Colonic mucosa (tissue), 4 donors: ENCODE measurements around the gene BBS12. TPM values are rescaled to one million over a fixed set of nuclear protein-coding genes. Genes with fewer than 3 reads are reported as not detected.
"Not testable (repeated sequence)": the region's sequence is repeated elsewhere in the genome, so short reads cannot be mapped to it uniquely, and the experiment has no call there.

ENCODE experiments used
- DNase-seq: peaks from one replicate; pipeline ENCODE4 v3.0.0-alpha.2; 2020
- H3K27ac ChIP-seq: fragments of 200-600 bp; one replicate; pipeline ENCODE4 v1.8.0; 2021
- H3K27me3 ChIP-seq: fragments of 200-600 bp; one replicate; pipeline ENCODE4 v1.8.0; 2021
- H3K36me3 ChIP-seq: fragments of 200-600 bp; one replicate; pipeline ENCODE4 v1.8.0; 2021
- H3K4me1 ChIP-seq: fragments of 200-600 bp; one replicate; pipeline ENCODE4 v1.8.0; 2021; ENCODE audit warnings: mild to moderate bottlenecking
- H3K4me3 ChIP-seq: fragments of 200-600 bp; one replicate; pipeline ENCODE4 v1.8.0; 2021
- H3K9ac ChIP-seq, 2 donors: one replicate each; pipeline ENCODE4 v1.7.0; 2013; ENCODE audit warnings: control low read depth in 2 of 2, low read depth in 2 of 2, low read length in 2 of 2
- H3K9me3 ChIP-seq: fragments of 200-600 bp; one replicate; pipeline ENCODE4 v1.8.0; 2021
- CTCF ChIP-seq: fragments of 200-600 bp; IDR thresholded peaks from one replicate; pipeline ENCODE4 v1.8.0; 2022; ENCODE audit warnings: antibody characterized with exemption, mild to moderate bottlenecking
- intact Hi-C: fragments of 100-400 bp; cut with DNase I; formaldehyde crosslinking; loops from one replicate; pipeline ENCODE4 v1.14.1; 2022
- total RNA-seq, 2 donors: library from RNA; stranded (reverse); fragmentation: NEBNext Ultra II Directional in 1 of 2; extraction: Animal tissue kit (Norgen Biotek cat#: 25700) in 1 of 2; gene quantifications; one replicate each; pipeline ENCODE4 v1.2.1, GENCODE V29; 2021
- donor health status: healthy.
- donor health status: DM: no; HTN: no; CAD: no.
- donor health status: DM: no; HTN: no; CAD: no.

BBS12 gene
- total RNA-seq, 2 donors from 2014 or later: 1.9 to 4.8 TPM

GRCh38 chr4:122785099-122785498 is 52.6 kb downstream of the BBS12 start:
- no peak overlapping the region for H3K9ac ChIP-seq
- TF ChIP-seq CTCF: no peak
- no peak overlapping the region for H3K4me3 ChIP-seq
- H3K27me3 ChIP-seq: no peaks in the 10 kb centered on the region
- H3K27ac ChIP-seq: no peak overlapping the region
- H3K4me1 ChIP-seq: peaks cover 4% of the 10 kb centered on the region
- H3K9me3 ChIP-seq: no peaks in the 10 kb centered on the region
- no peak for DNase-seq
- no peaks in the 10 kb centered on the region for H3K36me3 ChIP-seq
- intact Hi-C loops: no loop called here

DNA sequence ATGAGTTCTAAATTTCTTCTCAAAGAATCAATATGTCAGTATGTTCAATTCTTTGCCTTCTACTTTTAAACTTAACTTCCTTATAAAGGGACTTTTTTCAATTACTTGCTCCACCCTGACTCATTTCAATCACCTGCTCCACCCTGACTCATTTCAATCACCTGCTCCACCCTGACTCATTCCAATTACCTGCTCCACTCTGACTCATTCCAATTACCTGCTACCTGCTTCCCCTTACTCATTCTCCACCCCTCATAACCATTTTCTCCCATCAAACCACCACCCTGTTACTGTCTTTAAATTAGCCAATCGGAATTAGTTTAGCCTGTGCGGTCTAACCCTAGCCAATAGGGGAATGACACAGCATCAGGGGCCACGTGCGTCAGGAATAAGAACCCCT is 53.8 kb downstream of the BBS12 start:
- H3K9ac ChIP-seq, H3K9me3 ChIP-seq, H3K36me3 ChIP-seq, DNase-seq, intact Hi-C loops, H3K4me3 ChIP-seq, H3K27me3 ChIP-seq, H3K4me1 ChIP-seq: not testable (repeated sequence)
- peak overlapping the region; percentile 20 for H3K27ac ChIP-seq

GRCh38 chr4:122786920-122787319 is 54.4 kb downstream of the BBS12 start:
- H3K9ac ChIP-seq, DNase-seq, intact Hi-C loops, H3K27ac ChIP-seq, H3K4me1 ChIP-seq, H3K9me3 ChIP-seq, H3K4me3 ChIP-seq, H3K27me3 ChIP-seq, H3K36me3 ChIP-seq: not testable (repeated sequence)

DNA sequence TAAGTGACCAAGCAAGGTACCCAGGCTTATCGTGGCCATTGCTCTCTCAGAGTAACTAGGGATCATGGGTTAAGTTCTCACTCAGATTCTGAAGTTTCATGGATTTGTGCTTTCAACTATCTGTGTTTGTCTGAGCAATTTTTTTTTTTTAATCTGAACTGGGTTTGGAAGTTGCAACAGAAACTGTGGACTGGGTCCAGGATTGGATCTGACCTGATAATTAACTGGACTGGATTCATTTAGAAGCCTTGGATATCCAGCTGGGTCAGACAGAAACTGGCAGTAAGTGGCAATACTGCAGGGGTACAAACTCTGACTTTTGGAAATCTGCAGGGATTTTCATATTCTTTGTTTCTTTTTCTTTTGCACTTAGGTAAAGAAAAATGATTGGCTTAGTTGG is 55.4 kb downstream of the BBS12 start:
- H3K27me3 ChIP-seq: no peaks in the 10 kb centered on the region

DNA sequence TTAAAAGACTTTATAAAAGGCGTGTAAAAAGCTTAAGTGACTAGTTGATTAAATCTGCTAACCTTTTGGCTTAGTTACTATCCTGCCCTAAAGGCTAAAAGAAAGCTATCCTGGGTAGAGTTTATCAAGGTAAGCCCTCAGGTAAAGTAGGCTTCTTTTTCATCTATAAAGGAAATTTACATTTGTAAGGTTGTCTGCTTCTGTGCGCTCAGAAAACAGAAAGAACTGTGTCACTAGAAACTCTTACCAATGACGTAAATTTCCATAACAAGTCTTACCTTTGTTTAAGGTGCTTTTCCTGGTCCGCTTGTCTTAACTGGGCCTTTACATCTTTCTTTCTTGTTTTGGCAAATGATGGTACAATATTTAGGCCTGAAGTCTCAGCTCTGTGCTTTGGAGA is 56.4 kb downstream of the BBS12 start:
- H3K9ac ChIP-seq: no peak overlapping the region
- no peak overlapping the region for H3K27ac ChIP-seq
- no peaks in the 10 kb centered on the region for H3K4me1 ChIP-seq
- no peak for TF ChIP-seq CTCF
- no peak for DNase-seq
- H3K36me3 ChIP-seq: no peaks in the 10 kb centered on the region
- H3K27me3 ChIP-seq: no peaks in the 10 kb centered on the region
- H3K9me3 ChIP-seq: no peaks in the 10 kb centered on the region
- H3K4me3 ChIP-seq: no peak overlapping the region
- intact Hi-C loops: no loop called here

More for the DNA sequence above, 55.4 kb downstream of the BBS12 start:
- H3K4me1 ChIP-seq: peaks cover 4% of the 10 kb centered on the region
- H3K4me3 ChIP-seq: no peak overlapping the region
- no peak overlapping the region for H3K27ac ChIP-seq
- no peak for TF ChIP-seq CTCF
- no peak overlapping the region for H3K9ac ChIP-seq
- H3K36me3 ChIP-seq: no peaks in the 10 kb centered on the region
- intact Hi-C loops: no loop called here
- DNase-seq: no peak
- no peaks in the 10 kb centered on the region for H3K9me3 ChIP-seq

DNA sequence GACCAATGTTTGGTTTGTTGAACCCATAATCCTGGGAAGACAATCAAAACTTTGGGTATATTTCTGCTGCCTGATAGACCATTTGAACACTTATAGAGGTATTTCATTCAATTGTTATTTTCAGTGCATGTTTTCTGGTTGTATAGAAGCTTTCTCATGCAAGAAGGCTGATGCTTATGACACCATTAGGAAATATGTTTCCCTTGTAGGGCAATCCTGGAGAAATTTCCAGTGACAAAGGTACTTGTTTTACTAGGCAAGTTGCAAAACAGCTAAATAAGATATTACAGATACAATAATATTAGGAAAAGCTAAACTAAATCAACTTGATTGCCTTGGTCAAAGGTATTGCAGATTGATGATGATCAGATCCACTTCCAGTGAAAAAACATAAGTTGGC is 61.3 kb downstream of the BBS12 start:
- Histone ChIP-seq H3K9me3 (no peaks in the 10 kb centered on the region), H3K27ac (no peak overlapping the region), H3K36me3 (no peaks in the 10 kb centered on the region), H3K27me3 (no peaks in the 10 kb centered on the region), H3K9ac (no peak overlapping the region), H3K4me3 (no peak overlapping the region), H3K4me1 (no peaks in the 10 kb centered on the region)
- intact Hi-C loops: no loop called here
- no peak for DNase-seq
- no peak for TF ChIP-seq CTCF

Other genes with a start within 250 kb of the BBS12 start
- gene IL21, start 111.6 kb upstream of the BBS12 start, total RNA-seq: not detected
- gene FGF2, start 94.1 kb downstream of the BBS12 start, total RNA-seq: 1 to 10 TPM in 1 of 2 donors, under 1 TPM in 1; 0.94 to 5.0 TPM
- 1 to 10 TPM; 7.9 to 8.3 TPM for gene NUDT6, start 189.9 kb downstream of the BBS12 start, total RNA-seq